Stomach (tissue), 9 donors: ENCODE data around the gene FOXS1. TPM values are rescaled to one million over a fixed set of nuclear protein-coding genes. Genes with fewer than 3 reads are reported as not detected.

ENCODE experiments used
- DNase-seq, 2 donors: peaks; one replicate each; pipeline versions ENCODE4 v3.0.0 to v3.0.0-alpha.2; 2013 to 2019
- H3K27ac ChIP-seq, 5 donors: fragments of 200-600 bp in 4 of 5; sonication (generic) in 4 of 5; one replicate each; pipeline ENCODE4 v1.5.1; 2013 to 2019; ENCODE audit warnings: mild to moderate bottlenecking in 1 of 5, moderate library complexity in 1 of 5
- H3K27me3 ChIP-seq, 3 donors: fragments of 200-600 bp; sonication (generic); one replicate each; pipeline ENCODE4 v1.5.1; 2017 to 2019; ENCODE audit warnings: mixed run types in 1 of 3
- H3K36me3 ChIP-seq, 4 donors: fragments of 200-600 bp; sonication (generic); 1 replicate in 3 of 4; 2 replicates in 1 of 4; pipeline ENCODE4 v1.5.1; 2016 to 2019
- H3K4me1 ChIP-seq, 4 donors: fragments of 200-600 bp; sonication (generic); one replicate each; pipeline ENCODE4 v1.5.1; 2016 to 2019
- H3K4me3 ChIP-seq, 4 donors: fragments of 200-600 bp; sonication (generic) in 3 of 4; one replicate each; pipeline ENCODE4 v1.5.1; 2016 to 2019; ENCODE audit warnings: mild to moderate bottlenecking in 1 of 4
- H3K9me3 ChIP-seq, 4 donors: fragments of 200-600 bp; sonication (generic); one replicate each; pipeline ENCODE4 v1.5.1; 2016 to 2019
- EP300 ChIP-seq: sonication (generic); formaldehyde crosslinking; IDR thresholded peaks from one replicate; pipeline ENCODE4 v1.6.1; 2017; ENCODE audit warnings: antibody characterized with exemption
- POLR2A ChIP-seq, 4 donors: fragments of 450-650 bp; IDR thresholded peaks; one replicate each; pipeline ENCODE4 v1.6.1; 2016; ENCODE audit warnings: antibody characterized with exemption in 4 of 4, control low read depth in 2 of 4, mild to moderate bottlenecking in 1 of 4, moderate library complexity in 1 of 4
- POLR2AphosphoS5 ChIP-seq, 3 donors: sonication (generic); formaldehyde crosslinking; IDR thresholded peaks; one replicate each; pipeline ENCODE4 v1.6.1; 2016; ENCODE audit warnings: antibody characterized with exemption in 3 of 3
- WGBS, 5 donors: extraction: QIAGEN DNeasy Blood & Tissue Kit in 3 of 5; methylation state at CpG; one replicate each; pipeline versions ENCODE4 v1.1.5 to v1.1.7; 2013 to 2018; 5-methylcytosine and 5-hydroxymethylcytosine counted together
- intact Hi-C: fragments of 100-400 bp; cut with DNase I; formaldehyde crosslinking; loops from one replicate; pipeline ENCODE4 v1.15.1; 2023; ENCODE audit warnings: low total_unique reads
- polyA plus RNA-seq, 3 donors: library from polyadenylated mRNA; stranded (reverse); fragments of 200-250 nt; gene quantifications; one replicate each; pipeline ENCODE4 v1.2.3, GENCODE V29; 2013
- total RNA-seq, 5 donors: library from RNA; depleted of rRNA; stranded (reverse); fragments of >200 nt; gene quantifications; one replicate each; pipeline versions ENCODE4 v1.1.0 to v1.2.3, GENCODE V29; 2014 to 2016
- TF ChIP-seq, protein P1 (sequence below), 7 experiments: fragments of 450-650 bp in 4 of 7; fragments of 200-600 bp in 3 of 7; sonication (generic) in 3 of 7; IDR thresholded peaks; one replicate each; pipeline ENCODE4 v1.5.1; 2016 to 2019; ENCODE audit warnings: antibody characterized with exemption in 7 of 7, control low read depth in 2 of 7, mild to moderate bottlenecking in 1 of 7
- donor health status: healthy with polysubstance abuse.
- donor health status: Bipolar disorder and iron deficiency.
- donor health status: healthy.

The FOXS1 gene
- total and polyA plus RNA-seq, 8 donors: 0.43 to 1.1 (median 0.44) TPM; not detected in 5

DNA sequence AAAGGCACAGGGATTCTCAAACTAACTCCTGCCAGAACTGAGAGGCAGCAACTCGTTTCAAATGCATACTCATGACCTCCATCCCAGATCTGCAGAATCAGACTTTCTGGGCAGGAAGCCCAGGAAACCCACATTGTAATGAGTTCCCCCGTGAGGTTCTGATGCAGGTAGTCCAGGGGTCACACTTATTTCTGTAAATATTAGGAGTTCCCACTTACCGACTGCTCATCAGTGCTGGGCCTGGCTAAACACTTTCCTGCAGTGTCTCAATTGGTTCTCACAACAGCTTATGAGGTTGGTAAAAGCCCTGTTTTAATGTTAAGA, 13.3 kb upstream of the FOXS1 start:
- H3K4me1 ChIP-seq: peaks cover 11 to 20% (median 19%) of the 10 kb centered on the region in 4 donors
- H3K36me3 ChIP-seq: no peaks in the 10 kb centered on the region
- H3K9me3 ChIP-seq: no peaks in the 10 kb centered on the region
- no peak for DNase-seq
- no peak overlapping the region for H3K4me3 ChIP-seq
- intact Hi-C loops: no loop called here
- TF ChIP-seq, protein P1, sequence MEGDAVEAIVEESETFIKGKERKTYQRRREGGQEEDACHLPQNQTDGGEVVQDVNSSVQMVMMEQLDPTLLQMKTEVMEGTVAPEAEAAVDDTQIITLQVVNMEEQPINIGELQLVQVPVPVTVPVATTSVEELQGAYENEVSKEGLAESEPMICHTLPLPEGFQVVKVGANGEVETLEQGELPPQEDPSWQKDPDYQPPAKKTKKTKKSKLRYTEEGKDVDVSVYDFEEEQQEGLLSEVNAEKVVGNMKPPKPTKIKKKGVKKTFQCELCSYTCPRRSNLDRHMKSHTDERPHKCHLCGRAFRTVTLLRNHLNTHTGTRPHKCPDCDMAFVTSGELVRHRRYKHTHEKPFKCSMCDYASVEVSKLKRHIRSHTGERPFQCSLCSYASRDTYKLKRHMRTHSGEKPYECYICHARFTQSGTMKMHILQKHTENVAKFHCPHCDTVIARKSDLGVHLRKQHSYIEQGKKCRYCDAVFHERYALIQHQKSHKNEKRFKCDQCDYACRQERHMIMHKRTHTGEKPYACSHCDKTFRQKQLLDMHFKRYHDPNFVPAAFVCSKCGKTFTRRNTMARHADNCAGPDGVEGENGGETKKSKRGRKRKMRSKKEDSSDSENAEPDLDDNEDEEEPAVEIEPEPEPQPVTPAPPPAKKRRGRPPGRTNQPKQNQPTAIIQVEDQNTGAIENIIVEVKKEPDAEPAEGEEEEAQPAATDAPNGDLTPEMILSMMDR (IDR thresholded peaks at IDR 0.05): no peak
- TF ChIP-seq POLR2A (IDR thresholded peaks at IDR 0.05) (no peak), EP300 (no peak), POLR2AphosphoS5 (IDR thresholded peaks at IDR 0.05) (no peak)
- no peak overlapping the region for H3K27ac ChIP-seq
- H3K27me3 ChIP-seq: peaks cover 0 to 78% (median 14%) of the 10 kb centered on the region in 3 donors
- 20 to 50% (median 25%) methylated on average over 1 to 3 of the region's 3 CpGs for WGBS, 5 donors

DNA sequence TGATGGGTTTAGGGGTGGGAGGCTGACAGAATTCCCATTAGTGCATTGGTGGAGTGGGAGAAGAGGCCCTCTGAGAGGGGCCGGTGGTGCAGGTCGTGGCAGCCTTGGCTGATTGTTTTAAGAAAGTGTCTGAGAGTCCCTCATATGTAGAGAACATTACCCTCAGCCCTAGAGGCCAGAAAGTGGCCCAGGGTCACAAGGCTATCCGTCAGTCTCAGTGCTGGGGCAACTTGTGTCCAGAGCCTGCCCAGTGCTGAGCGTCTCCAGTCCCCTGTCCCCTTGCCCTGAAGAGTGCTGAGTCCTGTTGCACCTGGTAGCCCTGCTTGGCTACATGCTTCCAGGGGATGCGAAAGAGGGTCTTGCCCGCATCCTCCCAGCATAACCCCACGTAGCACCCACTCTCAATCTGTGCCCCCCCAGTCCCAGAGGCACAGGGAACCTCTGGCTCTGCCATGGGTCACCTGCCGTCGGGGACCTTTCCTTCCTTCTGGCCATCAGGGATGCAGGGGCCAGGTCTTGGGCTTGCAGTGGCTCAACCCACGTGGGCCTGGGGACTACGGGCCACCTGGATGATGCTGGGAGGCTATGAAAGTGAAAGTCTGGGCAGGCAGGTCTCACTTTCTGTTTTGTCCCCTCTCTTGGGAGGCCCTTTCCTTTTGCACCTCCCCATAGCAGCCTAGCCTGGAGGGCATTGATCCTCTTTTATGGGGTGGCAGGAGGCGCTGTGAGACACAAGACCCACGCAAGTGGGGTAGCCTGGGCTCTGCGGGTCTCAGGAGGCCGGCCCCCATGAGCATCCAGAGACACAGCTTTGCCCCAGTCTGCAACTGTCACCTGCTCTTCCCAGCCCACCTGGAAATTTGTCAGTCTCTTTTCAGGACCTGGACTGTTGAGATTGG, 12.7 kb upstream of the FOXS1 start:
- WGBS, 5 donors: 62 to 74% (median 70%) methylated on average over 14 to 15 of the region's 15 CpGs

DNA sequence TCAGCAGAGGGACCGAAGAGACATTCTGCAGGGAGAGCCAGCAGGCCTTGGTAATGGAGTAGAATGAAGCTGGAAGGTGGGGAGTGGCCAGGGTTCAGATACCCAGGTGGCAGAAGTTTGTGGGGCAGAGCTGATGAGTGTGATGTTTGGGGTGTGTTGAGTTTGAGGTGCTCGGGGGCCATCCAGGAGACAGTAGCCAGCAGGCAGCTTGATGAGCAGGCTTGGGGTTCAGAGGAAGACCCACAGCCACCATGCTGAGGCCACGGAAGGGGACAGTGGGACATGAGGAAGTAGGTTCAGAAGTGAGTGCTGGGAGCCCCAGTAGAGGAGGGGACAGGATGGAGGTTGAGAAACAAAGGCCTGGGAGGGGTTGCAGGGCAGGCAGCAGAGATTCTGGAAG, 11.1 kb upstream of the FOXS1 start:
- Histone ChIP-seq H3K27me3 (peaks cover 0 to 87% (median 10%) of the 10 kb centered on the region in 3 donors), H3K36me3 (no peaks in the 10 kb centered on the region), H3K9me3 (no peaks in the 10 kb centered on the region), H3K4me3 (no peak overlapping the region), H3K27ac (no peak overlapping the region), H3K4me1 (peaks cover 11 to 23% (median 20%) of the 10 kb centered on the region in 4 donors)
- WGBS, 5 donors: 57 to 73% (median 64%) methylated on average over 3 of the region's 3 CpGs
- intact Hi-C loops: no loop called here
- TF ChIP-seq POLR2AphosphoS5 (IDR thresholded peaks at IDR 0.05) (no peak), POLR2A (IDR thresholded peaks at IDR 0.05) (no peak), EP300 (no peak)
- TF ChIP-seq, protein P1 (IDR thresholded peaks at IDR 0.05): no peak
- no peak for DNase-seq

More for the DNA sequence above, 12.7 kb upstream of the FOXS1 start:
- no peak for DNase-seq
- no peak overlapping the region for H3K4me3 ChIP-seq
- TF ChIP-seq EP300 (no peak), POLR2A (IDR thresholded peaks at IDR 0.05) (no peak), POLR2AphosphoS5 (IDR thresholded peaks at IDR 0.05) (no peak)
- TF ChIP-seq, protein P1 (IDR thresholded peaks at IDR 0.05): no peak
- H3K4me1 ChIP-seq: peaks cover 11 to 20% (median 19%) of the 10 kb centered on the region in 4 donors
- intact Hi-C loops: no loop called here
- H3K36me3 ChIP-seq: no peaks in the 10 kb centered on the region
- H3K27me3 ChIP-seq: peaks cover 0 to 82% (median 14%) of the 10 kb centered on the region in 3 donors
- H3K9me3 ChIP-seq: no peaks in the 10 kb centered on the region
- H3K27ac ChIP-seq: no peak overlapping the region

DNA sequence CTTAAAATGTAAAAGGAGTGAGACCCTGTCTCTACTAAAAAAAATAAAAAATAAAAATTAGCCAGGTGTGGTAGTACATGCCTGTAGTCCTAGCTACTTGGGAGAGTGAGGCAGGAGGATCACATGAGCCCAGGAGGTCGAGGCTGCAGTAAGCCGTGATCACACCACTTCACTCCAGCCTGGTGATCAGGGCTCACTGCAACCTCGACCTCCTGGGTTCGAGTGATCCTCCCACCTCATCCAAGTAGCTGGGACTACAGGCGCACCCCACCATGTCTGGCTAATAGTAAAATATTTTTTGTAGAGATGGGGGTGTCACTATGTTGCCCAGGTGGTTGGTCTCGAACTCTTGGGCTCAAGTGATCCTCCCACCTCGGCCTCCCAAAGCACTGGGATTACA, 8.1 kb upstream of the FOXS1 start:
- Histone ChIP-seq H3K27me3 (peaks cover 0 to 87% (median 8%) of the 10 kb centered on the region in 3 donors), H3K27ac (no peak overlapping the region), H3K4me1 (peaks cover 4 to 14% (median 13%) of the 10 kb centered on the region in 4 donors), H3K36me3 (no peaks in the 10 kb centered on the region), H3K4me3 (no peak overlapping the region), H3K9me3 (no peaks in the 10 kb centered on the region)
- intact Hi-C loops: loop anchor here (5.0 kb wide), 1 partner anchor 99 kb away; the partner anchor contains the start of gene PDRG1
- WGBS, 5 donors: 61 to 78% (median 76%) methylated on average over 7 of the region's 7 CpGs
- no peak for DNase-seq
- no peak for TF ChIP-seq EP300
- TF ChIP-seq, protein P1 (IDR thresholded peaks at IDR 0.05): no peak
- no peak for TF ChIP-seq POLR2AphosphoS5 (IDR thresholded peaks at IDR 0.05)
- no peak for TF ChIP-seq POLR2A (IDR thresholded peaks at IDR 0.05)
